ENCODE measurements around the gene PFDN5.
"Not testable (repeated sequence)": the region's sequence is repeated elsewhere in the genome, so short reads cannot be mapped to it uniquely, and the experiment has no call there.

PFDN5 gene

DNA sequence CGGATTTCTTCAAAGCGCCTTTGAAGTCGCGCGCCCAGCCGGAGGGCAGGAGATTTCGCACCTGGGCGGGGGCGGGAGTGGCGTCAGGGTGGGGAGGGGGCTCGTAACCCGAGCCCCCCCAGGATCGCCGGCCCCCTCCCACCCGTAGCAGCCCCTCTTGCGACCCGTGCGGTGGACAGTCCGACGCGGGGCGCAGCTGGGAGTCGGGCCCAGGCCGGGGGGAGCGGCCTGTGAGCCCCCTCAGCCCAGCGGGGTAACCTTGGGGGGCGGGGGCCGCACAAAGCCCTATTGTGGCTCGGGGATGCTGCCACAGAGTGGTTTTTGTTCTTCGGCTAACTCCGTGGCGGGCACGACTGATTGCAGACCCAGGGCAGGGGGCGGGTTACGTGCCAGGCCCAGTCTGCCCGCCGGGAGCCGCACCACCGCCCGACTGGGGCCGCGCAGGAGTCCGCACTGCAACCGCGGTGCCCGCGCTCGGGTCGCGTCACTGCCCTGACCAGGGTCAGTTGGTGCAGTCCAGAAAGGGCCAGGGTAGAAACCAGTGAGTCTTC is 30.2 kb downstream of the PFDN5 start:
- H3K36me3 Mint-ChIP-seq = peaks cover 1% of the 10 kb centered on the region
- no peaks in the 10 kb centered on the region for H3K9me3 Mint-ChIP-seq
- H3K4me1 Mint-ChIP-seq = peaks cover 41% of the 10 kb centered on the region
- H3K4me3 Mint-ChIP-seq = peak overlapping the region; percentile 82
- peak; percentile 54 for DNase-seq
- CTCF ChIA-PET = interaction anchor here (0.8 to 13.8 kb wide), 9 partner anchors 21 to 184 kb away, joined by 3 to 178 read pairs (median 4); no protein-coding TSS in a partner anchor
- H3K27me3 Mint-ChIP-seq = peaks cover 46% of the 10 kb centered on the region
- H3K27ac Mint-ChIP-seq = peak overlapping the region; percentile 98

DNA sequence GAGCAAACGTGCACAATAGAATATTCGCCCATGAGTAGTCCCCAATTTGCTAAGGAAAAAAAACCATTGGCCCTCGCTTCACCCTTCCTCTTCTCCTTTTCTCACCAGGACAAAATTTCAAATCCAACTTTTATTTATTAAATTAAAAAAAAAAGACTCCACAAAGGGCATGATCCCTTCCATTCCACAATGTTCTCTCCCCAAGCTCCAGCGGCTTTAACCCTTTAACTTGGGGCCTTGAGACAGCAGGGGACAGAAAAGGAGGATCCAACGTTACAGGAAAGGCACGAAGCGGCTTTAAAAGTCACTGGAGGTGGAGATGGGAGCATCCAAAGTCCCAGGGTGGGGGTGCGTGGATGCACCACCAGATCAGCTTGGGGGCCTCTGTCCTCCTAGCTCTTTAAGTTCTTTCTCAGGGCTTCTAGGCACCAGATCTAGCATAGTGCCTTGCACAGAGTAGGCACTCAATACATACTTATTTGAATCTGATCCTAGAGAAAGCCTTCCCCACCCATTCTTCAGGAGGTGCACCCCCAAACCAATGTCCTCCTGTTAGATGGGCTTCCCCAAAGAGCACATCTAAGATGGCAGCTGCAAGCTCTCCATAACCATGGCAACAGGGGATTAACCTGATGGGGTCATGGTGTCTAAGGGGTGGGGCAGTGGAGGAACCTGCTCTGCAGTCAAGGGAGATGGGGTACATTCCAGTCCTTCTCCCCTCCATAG is 31.3 kb downstream of the PFDN5 start:
- Mint-ChIP-seq H3K4me1 (peaks cover 30% of the 10 kb centered on the region), H3K4me3 (peak overlapping the region; percentile 72), H3K9me3 (no peaks in the 10 kb centered on the region), H3K27me3 (peaks cover 55% of the 10 kb centered on the region), H3K27ac (peak overlapping the region; percentile 67), H3K36me3 (no peaks in the 10 kb centered on the region)
- DNase-seq = no peak
- CTCF ChIA-PET = interaction anchor here (0.8 to 13.8 kb wide), 8 partner anchors 15 to 184 kb away, joined by 3 to 178 read pairs (median 11); no protein-coding TSS in a partner anchor

DNA sequence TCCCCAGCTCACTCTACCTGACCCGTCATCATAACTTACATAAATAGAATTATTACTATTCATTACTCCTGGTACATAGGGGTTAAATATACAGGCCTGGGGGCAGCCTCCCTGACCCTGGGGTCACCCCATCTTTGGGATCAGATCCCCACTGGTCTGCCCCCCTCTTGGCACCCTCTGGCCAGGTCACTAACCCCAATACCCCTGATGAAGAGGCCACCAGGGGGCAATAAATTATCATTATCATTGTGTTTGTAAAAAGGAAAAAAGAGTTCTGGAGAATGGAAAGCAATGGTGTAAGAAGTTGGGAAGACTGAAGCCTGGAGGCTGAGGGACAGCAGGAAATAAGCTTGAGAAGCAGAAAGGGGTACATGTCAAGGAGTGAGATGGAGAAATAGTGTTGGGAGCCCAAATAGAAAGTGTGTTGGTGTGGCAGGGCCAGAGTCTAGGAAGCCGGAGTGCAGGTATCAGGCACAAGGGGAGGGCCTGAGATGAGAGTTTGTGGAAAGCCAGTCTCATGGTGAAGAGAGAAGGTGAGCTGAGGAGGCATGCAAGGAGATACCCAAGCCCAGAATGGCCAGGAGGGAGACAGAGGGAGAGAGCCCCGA is 32.2 kb downstream of the PFDN5 start:
- Mint-ChIP-seq H3K36me3 (no peaks in the 10 kb centered on the region), H3K4me3 (no peak overlapping the region), H3K9me3 (no peaks in the 10 kb centered on the region), H3K27me3 (peaks cover 64% of the 10 kb centered on the region), H3K4me1 (peaks cover 25% of the 10 kb centered on the region), H3K27ac (no peak overlapping the region)
- DNase-seq = no peak
- CTCF ChIA-PET = interaction anchor here (0.8 to 13.8 kb wide), 10 partner anchors 14 to 183 kb away, joined by 3 to 178 read pairs (median 7); no protein-coding TSS in a partner anchor

DNA sequence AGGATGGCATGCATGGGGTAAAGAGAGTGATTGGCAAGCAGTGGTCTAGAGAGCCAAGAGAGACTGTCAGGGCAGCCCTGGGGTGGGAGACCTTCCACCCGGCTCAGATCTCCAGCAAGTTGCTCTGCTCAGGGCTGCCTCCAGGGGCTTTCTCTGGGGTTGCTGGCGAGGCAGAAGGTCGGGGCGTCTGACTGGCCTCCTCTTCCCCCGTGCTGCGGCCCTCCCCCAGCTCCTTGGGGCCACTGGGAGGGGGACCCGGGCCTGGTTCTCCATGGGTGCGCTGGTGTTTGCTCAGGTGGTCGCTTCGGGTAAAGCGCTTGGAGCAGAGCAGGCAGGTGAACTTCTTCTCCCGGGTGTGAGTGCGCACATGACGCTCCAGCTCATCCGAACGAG is 32.7 kb downstream of the PFDN5 start:
- Mint-ChIP-seq H3K9me3 (no peaks in the 10 kb centered on the region), H3K4me1 (peaks cover 20% of the 10 kb centered on the region), H3K4me3 (no peak overlapping the region), H3K27ac (no peak overlapping the region), H3K36me3 (no peaks in the 10 kb centered on the region), H3K27me3 (peaks cover 69% of the 10 kb centered on the region)
- no peak for DNase-seq
- CTCF ChIA-PET = interaction anchor here (1.1 to 13.8 kb wide), 7 partner anchors 13 to 180 kb away, joined by 3 to 178 read pairs (median 5); no protein-coding TSS in a partner anchor

DNA sequence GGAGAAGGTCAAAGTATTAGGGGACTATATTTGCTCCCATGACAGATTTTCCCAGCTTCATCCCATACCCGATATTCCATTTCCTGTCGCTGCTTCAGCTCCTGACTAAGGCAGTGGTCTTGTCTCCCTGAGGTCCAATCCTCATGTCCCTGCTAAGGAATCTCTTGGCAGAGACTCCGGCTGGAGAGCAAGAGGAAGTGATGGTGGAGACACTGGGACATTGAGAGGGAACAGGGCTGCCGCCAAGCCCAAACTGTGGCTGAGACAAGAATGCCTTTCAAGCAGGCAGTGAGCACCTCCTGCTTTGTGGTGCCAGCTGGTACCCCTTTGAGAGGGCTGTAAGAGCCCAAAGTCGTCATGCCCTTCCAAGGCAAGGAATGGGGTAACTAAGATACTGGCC is 35.3 kb downstream of the PFDN5 start:
- H3K4me3 Mint-ChIP-seq = no peak overlapping the region
- H3K4me1 Mint-ChIP-seq = peaks cover 7% of the 10 kb centered on the region
- no peaks in the 10 kb centered on the region for H3K9me3 Mint-ChIP-seq
- no peaks in the 10 kb centered on the region for H3K36me3 Mint-ChIP-seq
- no peak overlapping the region for H3K27ac Mint-ChIP-seq
- DNase-seq = no peak
- peaks cover 95% of the 10 kb centered on the region for H3K27me3 Mint-ChIP-seq
- CTCF ChIA-PET = interaction anchor here (0.6 to 13.8 kb wide), 6 partner anchors 16 to 336 kb away, joined by 3 to 178 read pairs (median 4); no protein-coding TSS in a partner anchor

DNA sequence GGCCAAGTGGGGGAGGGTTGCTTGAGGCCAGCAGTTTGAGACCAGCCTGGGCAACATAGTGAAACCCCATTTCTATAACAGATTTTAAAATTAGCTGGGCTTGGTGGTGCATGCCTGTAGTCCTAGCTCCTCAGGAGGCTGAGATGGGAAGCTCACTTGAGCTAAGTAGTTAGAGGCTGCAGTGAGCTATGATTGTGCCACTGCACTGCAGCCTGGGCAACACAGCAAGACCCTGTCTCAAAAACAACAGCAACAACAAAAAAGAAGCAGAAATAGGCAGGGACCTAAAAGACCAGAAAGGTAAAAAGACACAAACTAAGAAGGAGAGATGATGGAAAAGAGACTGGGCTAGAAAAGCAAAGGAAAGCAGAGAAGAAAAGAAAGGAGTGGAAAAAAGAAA is 37.0 kb downstream of the PFDN5 start:
- H3K4me1 Mint-ChIP-seq, H3K4me3 Mint-ChIP-seq, H3K27ac Mint-ChIP-seq, DNase-seq, H3K9me3 Mint-ChIP-seq, H3K36me3 Mint-ChIP-seq: not testable (repeated sequence)
- peaks cover 95% of the 10 kb centered on the region for H3K27me3 Mint-ChIP-seq
- CTCF ChIA-PET = interaction anchor here (1.1 to 13.8 kb wide), 2 partner anchors 11 to 14 kb away, joined by 3 to 178 read pairs; partner anchors contain the start of gene AAAS

DNA sequence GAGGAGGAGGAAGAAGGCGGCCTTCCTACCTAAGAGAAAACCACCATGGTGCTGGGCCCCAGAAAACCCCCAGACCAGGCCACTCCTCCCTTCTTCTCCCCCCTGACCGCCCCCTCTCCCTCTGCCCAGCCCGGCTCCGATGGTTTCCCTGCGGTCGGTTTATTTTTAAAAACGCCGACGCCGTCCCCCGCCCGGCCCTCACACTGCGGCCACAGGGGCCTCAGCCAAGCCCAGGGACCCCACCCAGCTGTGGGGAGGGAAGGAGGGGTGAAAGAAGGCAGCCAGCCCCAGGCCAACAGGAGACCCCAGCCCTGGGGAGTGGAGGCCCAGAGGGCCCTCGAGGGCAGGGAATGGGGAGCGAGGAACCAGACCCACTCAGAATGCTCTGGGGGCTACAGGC is 37.4 kb downstream of the PFDN5 start:
- Mint-ChIP-seq H3K4me3 (no peak overlapping the region), H3K9me3 (no peaks in the 10 kb centered on the region), H3K36me3 (no peaks in the 10 kb centered on the region), H3K27ac (no peak overlapping the region), H3K27me3 (peaks cover 95% of the 10 kb centered on the region), H3K4me1 (peaks cover 10% of the 10 kb centered on the region)
- CTCF ChIA-PET = interaction anchor here (1.1 to 13.8 kb wide), 2 partner anchors 12 to 13 kb away, joined by 3 to 178 read pairs; partner anchors contain the start of gene AAAS
- DNase-seq = no peak

DNA sequence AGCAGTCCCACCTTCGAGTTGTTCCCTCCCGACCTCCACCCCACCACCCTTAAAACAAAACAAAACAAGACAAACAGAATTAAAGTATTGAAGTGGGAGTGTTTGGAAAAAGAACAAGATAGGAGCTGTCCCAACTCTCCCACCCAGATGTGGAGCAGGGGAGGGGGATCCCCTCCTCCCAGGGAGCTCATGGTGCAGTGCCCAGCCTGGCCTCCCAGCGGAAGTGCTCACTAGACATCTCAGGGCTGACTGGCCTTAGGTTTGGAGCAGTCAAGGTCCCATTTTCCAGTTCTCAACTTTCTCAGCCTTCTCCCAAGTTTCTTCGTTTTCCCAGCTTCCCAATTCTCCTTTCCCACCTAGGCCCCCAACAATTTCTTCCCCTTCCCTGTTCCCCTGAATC is 37.9 kb downstream of the PFDN5 start:
- H3K27ac Mint-ChIP-seq = no peak overlapping the region
- H3K9me3 Mint-ChIP-seq = no peaks in the 10 kb centered on the region
- CTCF ChIA-PET = interaction anchor here (1.1 kb wide), 1 partner anchor 11 kb away, joined by 4 read pairs; no protein-coding TSS in a partner anchor
- H3K4me1 Mint-ChIP-seq = peaks cover 13% of the 10 kb centered on the region
- no peaks in the 10 kb centered on the region for H3K36me3 Mint-ChIP-seq
- H3K27me3 Mint-ChIP-seq = peaks cover 95% of the 10 kb centered on the region
- no peak overlapping the region for H3K4me3 Mint-ChIP-seq
- DNase-seq = no peak

DNA sequence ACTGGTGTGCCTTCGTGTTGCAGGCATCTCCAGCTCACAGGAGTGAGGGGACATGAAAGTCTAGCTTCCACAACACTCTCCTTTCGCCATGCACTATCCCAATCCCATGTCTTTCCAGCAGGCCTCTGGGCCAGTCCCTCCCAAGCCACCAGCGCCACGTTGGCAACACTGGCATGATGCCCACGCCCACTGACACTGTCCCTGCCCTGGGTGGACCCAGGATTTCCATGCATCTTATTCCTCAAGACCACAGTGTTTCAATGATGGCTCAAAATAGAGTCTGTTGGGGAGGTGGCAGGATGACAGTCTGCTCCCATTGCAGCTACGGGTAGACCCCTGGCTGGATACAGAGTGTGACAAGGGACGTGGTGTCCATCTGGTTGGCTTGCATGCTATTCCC is 38.5 kb downstream of the PFDN5 start:
- peaks cover 15% of the 10 kb centered on the region for H3K4me1 Mint-ChIP-seq

DNA sequence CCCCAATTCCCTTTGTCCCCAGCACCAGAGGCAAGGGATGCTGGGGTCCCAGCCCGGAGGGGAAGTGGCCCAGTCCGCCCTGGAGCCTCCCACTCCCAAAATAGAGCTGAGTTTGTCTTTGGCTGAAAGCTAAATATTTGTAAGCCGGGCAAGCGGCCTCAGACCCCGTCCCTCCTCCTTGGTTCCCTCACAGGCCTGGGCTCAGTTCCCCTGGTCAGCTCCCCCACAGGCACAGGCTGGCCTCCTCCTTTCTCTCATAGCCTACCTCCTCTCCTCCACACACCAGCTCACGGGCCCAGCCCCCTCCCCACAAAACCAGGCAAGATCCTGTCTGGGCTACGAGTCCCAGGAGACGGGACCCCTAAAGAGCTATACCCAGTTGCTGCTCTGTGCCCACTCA is 39.5 kb downstream of the PFDN5 start:
- H3K4me1 Mint-ChIP-seq = peaks cover 15% of the 10 kb centered on the region
- no peaks in the 10 kb centered on the region for H3K9me3 Mint-ChIP-seq
- CTCF ChIA-PET = interaction anchor here (2.1 kb wide), 1 partner anchor 10 kb away, joined by 10 read pairs; no protein-coding TSS in a partner anchor
- H3K36me3 Mint-ChIP-seq = no peaks in the 10 kb centered on the region
- H3K27me3 Mint-ChIP-seq = peaks cover 96% of the 10 kb centered on the region
- H3K27ac Mint-ChIP-seq = no peak overlapping the region
- no peak overlapping the region for H3K4me3 Mint-ChIP-seq
- DNase-seq = no peak

More for the DNA sequence above, 38.5 kb downstream of the PFDN5 start:
- Mint-ChIP-seq H3K27ac (no peak overlapping the region), H3K9me3 (no peaks in the 10 kb centered on the region), H3K36me3 (no peaks in the 10 kb centered on the region), H3K4me3 (no peak overlapping the region), H3K27me3 (peaks cover 95% of the 10 kb centered on the region)
- CTCF ChIA-PET = interaction anchor here (1.1 kb wide), 1 partner anchor 11 kb away, joined by 4 read pairs; no protein-coding TSS in a partner anchor
- DNase-seq = no peak

DNA sequence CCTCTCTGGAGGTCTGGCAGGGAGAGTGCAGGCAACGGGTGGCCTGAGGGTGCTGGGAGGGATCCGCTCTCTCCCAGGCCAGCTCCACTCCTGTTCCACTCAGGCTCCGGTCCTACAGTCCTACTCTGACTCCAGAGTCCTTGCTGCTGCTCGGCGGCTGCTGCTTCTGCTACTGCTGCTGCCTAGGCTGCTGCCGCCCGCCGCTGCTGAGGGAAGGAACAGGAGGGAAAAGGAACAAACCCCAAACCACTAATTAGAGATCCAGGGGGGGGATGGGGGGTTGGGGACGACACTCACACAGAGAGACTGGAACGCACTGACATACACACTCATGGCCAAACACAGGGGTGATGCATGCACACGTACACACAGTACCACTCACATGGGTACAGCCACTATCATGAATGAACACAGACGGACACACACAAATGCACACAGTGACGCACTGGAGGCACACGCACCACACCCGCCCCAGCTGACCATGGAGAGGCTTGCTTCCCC is 40.9 kb downstream of the PFDN5 start, which contains the start of gene SP7:
TSS of gene SP7 (minus strand) at position 174 of the 501 bp plus-strand sequence. CDS start 708 bp downstream, outside the sequence.
- no peak within 1 kb of the TSS for H3K4me3 Mint-ChIP-seq
- H3K4me1 Mint-ChIP-seq = peaks cover 15% of the 10 kb centered on the region
- H3K27me3 Mint-ChIP-seq = peaks cover 96% of the 10 kb centered on the region
- DNase-seq = no peak
- CTCF ChIA-PET = interaction anchor here (1.0 to 2.1 kb wide), 3 partner anchors 9 to 85 kb away, joined by 3 to 10 read pairs (median 6); partner anchors contain the start of gene AAAS
- H3K27ac Mint-ChIP-seq = no peak within 1 kb of the TSS
- H3K9me3 Mint-ChIP-seq = no peaks in the 10 kb centered on the region
- H3K36me3 Mint-ChIP-seq = no peaks in the 10 kb centered on the region

DNA sequence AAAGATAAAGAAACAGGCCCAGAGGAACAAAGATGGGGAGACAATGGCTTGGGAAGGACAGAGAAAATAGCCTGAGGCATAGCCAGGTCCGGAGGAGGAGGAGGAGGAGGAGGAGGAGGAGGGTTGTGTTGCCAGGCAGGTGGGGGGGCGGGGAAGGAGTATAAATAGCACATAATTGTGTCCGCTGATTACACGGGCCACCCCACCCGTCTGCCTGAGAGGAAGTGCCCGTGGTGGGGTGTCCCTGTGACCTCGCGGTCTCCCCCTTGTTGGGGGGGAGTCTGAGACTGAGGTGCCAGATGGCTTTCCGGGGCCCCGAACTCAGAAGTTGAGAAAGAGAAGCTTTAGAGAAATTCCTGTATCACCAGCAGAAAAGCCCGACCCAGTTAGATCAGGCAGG is 42.7 kb downstream of the PFDN5 start:
- H3K27ac Mint-ChIP-seq = no peak overlapping the region
- CTCF ChIA-PET = interaction anchor here (3.1 kb wide), 1 partner anchor 15 kb away, joined by 17 read pairs; the partner anchor contains the start of gene AAAS
- H3K4me1 Mint-ChIP-seq = peaks cover 15% of the 10 kb centered on the region
- H3K27me3 Mint-ChIP-seq = peaks cover 86% of the 10 kb centered on the region
- H3K9me3 Mint-ChIP-seq = no peaks in the 10 kb centered on the region
- no peaks in the 10 kb centered on the region for H3K36me3 Mint-ChIP-seq
- no peak overlapping the region for H3K4me3 Mint-ChIP-seq
- no peak for DNase-seq

DNA sequence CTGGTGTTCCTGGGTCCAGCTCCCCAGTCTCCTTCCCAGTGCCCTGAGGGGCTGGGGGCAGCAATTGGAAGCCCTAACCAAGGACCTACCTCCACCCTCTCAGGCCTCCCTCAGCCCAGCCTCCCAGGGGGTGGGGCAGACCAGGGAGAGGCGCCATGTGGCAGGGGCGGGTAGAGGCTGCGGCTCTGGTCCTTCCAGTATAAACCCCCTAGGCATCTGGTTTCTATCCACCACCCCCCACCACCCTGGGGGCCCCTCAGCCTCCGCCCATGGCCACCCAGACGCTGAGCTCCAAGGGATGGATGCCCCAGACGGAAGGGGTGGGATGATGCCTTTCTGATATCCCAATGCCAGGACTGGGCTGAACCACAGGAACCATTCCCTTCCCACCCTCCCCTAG is 43.6 kb downstream of the PFDN5 start:
- Mint-ChIP-seq H3K36me3 (no peaks in the 10 kb centered on the region), H3K4me1 (peaks cover 18% of the 10 kb centered on the region), H3K4me3 (no peak overlapping the region), H3K9me3 (no peaks in the 10 kb centered on the region), H3K27me3 (peaks cover 77% of the 10 kb centered on the region), H3K27ac (no peak overlapping the region)
- DNase-seq = no peak
- CTCF ChIA-PET = interaction anchor here (3.1 kb wide), 1 partner anchor 16 kb away, joined by 17 read pairs; the partner anchor contains the start of gene AAAS

DNA sequence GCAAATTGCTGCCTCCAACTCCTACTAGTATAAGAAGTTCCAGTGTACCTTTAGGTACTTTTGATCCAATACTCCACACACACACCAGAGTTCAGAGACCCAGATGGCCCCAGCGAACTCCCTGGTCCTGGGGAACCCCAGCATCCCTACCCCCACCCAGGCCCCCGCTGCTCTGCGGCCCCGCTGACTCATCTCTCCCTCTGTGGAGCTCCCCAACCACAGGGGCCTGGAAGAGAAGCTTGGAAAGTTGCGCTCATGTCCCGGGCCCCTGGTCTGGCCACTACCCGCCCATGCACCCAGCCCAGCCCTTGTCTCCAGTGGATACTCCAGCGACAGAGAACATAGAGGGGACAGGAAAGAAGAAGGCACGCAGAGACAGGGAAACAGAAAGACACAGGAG is 45.1 kb downstream of the PFDN5 start:
- H3K4me1 Mint-ChIP-seq = peaks cover 28% of the 10 kb centered on the region
- H3K4me3 Mint-ChIP-seq = no peak overlapping the region
- H3K9me3 Mint-ChIP-seq = no peaks in the 10 kb centered on the region
- no peak overlapping the region for H3K27ac Mint-ChIP-seq
- no peaks in the 10 kb centered on the region for H3K36me3 Mint-ChIP-seq
- H3K27me3 Mint-ChIP-seq = peaks cover 73% of the 10 kb centered on the region
- CTCF ChIA-PET = interaction anchor here (0.8 to 3.1 kb wide), 2 partner anchors 18 to 168 kb away, joined by 3 to 17 read pairs; partner anchors contain the start of gene AAAS
- no peak for DNase-seq
